AG10803 (cell line): ENCODE data around the gene RGCC.
"Not testable (repeated sequence)": the region's sequence is repeated elsewhere in the genome, so short reads cannot be mapped to it uniquely, and the experiment has no call there.

ENCODE experiments used
- DNase-seq: peaks from one replicate; pipeline ENCODE4 v3.0.0; 2010; ENCODE audit warnings: low read depth
- H3K4me3 ChIP-seq: 2 replicates; pipeline ENCODE4 v1.5.1; 2011; ENCODE audit warnings: mild to moderate bottlenecking, low read length, control low read depth
- CTCF ChIP-seq: conservative IDR thresholded peaks from 2 replicates; pipeline ENCODE4 v1.5.1; 2011; ENCODE audit warnings: mild to moderate bottlenecking, low read length, control low read depth, inconsistent platforms

The RGCC gene

GRCh38 chr13:41427666-41428065 lies 29.7 kb upstream of the RGCC start:
- DNase-seq, result no peak
- peak overlapping the region; percentile 38 for H3K4me3 ChIP-seq
- TF ChIP-seq CTCF, result no peak

GRCh38 chr13:41428155-41428554 lies 29.2 kb upstream of the RGCC start:
- peak; percentile 39 for TF ChIP-seq CTCF
- H3K4me3 ChIP-seq, result peak overlapping the region; percentile 38
- DNase-seq, result no peak

GRCh38 chr13:41434030-41434429 lies 23.3 kb upstream of the RGCC start:
- not testable (repeated sequence) for H3K4me3 ChIP-seq
- peak; percentile 84 for DNase-seq

GRCh38 chr13:41434831-41435520 lies 22.4 kb upstream of the RGCC start:
- no peak overlapping the region for H3K4me3 ChIP-seq
- DNase-seq, result no peak
- TF ChIP-seq CTCF, result no peak

GRCh38 chr13:41443969-41444368 lies 13.4 kb upstream of the RGCC start:
- H3K4me3 ChIP-seq, result no peak overlapping the region
- TF ChIP-seq CTCF, result no peak
- DNase-seq, result no peak

GRCh38 chr13:41452462-41452861 lies 4.9 kb upstream of the RGCC start:
- DNase-seq, result no peak
- no peak overlapping the region for H3K4me3 ChIP-seq
- TF ChIP-seq CTCF, result no peak

GRCh38 chr13:41453620-41454019 lies 3.7 kb upstream of the RGCC start:
- DNase-seq, result no peak
- no peak for TF ChIP-seq CTCF
- no peak overlapping the region for H3K4me3 ChIP-seq
